Sigmoid colon (tissue), 4 donors: ENCODE data around the gene CAB39L.

Source experiments
- CTCF ChIP-seq, 4 experiments: fragments of 450-650 bp in 3 of 4; fragments of 200-600 bp in 1 of 4; IDR thresholded peaks; one replicate each; pipeline ENCODE4 v1.5.1; 2016 to 2019; ENCODE audit warnings: antibody characterized with exemption in 4 of 4, mild to moderate bottlenecking in 3 of 4, moderate library complexity in 2 of 4
- POLR2A ChIP-seq, 2 donors: fragments of 450-650 bp; IDR thresholded peaks; one replicate each; pipeline ENCODE4 v1.6.1; 2016; ENCODE audit warnings: antibody characterized with exemption in 2 of 2, mild to moderate bottlenecking in 2 of 2, moderate library complexity in 2 of 2
- POLR2AphosphoS5 ChIP-seq, 4 donors: sonication (generic); formaldehyde crosslinking; IDR thresholded peaks; one replicate each; pipeline ENCODE4 v1.6.1; 2017; ENCODE audit warnings: antibody characterized with exemption in 4 of 4

- TF ChIP-seq CTCF (IDR thresholded peaks at IDR 0.05) (no peak), POLR2A (IDR thresholded peaks at IDR 0.05) (no peak), POLR2AphosphoS5 (IDR thresholded peaks at IDR 0.05) (no peak)
Observed at GRCh38 chr13:49265822-49266221, 178.0 kb downstream of the CAB39L start.
